Adrenal gland (tissue), 5 donors: ENCODE results near the gene NKIRAS2.

Source experiments
- POLR2A ChIP-seq, 2 donors: fragments of 450-650 bp; IDR thresholded peaks; one replicate each; pipeline ENCODE4 v1.6.1; 2017; ENCODE audit warnings: antibody characterized with exemption in 2 of 2, mild to moderate bottlenecking in 2 of 2, moderate library complexity in 1 of 2
- TF ChIP-seq, protein P1 (sequence below), 6 experiments: fragments of 450-650 bp in 4 of 6; fragments of 200-600 bp in 2 of 6; sonication (generic) in 1 of 6; IDR thresholded peaks; 1 replicate in 5 of 6; 2 replicates in 1 of 6; pipeline versions ENCODE4 v1.5.1 to v1.8.0; 2016 to 2021; ENCODE audit warnings: antibody characterized with exemption in 6 of 6, mild to moderate bottlenecking in 2 of 6, moderate library complexity in 1 of 6
- donor health status: DM: no; HTN: no; CAD: no.

DNA sequence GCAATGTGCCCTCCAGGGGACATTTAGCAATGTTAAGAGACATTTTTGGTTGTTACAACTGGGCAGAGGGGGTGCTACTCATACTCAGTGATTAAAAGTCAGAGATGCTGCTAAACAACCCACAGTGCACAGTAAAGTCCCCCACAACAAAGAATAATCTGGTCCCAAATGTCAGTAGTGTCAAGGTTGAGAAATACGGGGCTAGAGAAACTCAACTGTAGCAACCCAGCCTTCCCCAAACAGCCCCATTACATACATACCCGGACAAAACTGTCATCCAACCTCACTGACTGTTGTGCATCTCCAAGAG is 23.1 kb upstream of the NKIRAS2 start:
- TF ChIP-seq, protein P1, sequence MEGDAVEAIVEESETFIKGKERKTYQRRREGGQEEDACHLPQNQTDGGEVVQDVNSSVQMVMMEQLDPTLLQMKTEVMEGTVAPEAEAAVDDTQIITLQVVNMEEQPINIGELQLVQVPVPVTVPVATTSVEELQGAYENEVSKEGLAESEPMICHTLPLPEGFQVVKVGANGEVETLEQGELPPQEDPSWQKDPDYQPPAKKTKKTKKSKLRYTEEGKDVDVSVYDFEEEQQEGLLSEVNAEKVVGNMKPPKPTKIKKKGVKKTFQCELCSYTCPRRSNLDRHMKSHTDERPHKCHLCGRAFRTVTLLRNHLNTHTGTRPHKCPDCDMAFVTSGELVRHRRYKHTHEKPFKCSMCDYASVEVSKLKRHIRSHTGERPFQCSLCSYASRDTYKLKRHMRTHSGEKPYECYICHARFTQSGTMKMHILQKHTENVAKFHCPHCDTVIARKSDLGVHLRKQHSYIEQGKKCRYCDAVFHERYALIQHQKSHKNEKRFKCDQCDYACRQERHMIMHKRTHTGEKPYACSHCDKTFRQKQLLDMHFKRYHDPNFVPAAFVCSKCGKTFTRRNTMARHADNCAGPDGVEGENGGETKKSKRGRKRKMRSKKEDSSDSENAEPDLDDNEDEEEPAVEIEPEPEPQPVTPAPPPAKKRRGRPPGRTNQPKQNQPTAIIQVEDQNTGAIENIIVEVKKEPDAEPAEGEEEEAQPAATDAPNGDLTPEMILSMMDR (IDR thresholded peaks at IDR 0.05) = no peak
- no peak for TF ChIP-seq POLR2A (IDR thresholded peaks at IDR 0.05)
